ENCODE data around the gene HTR2B.
"Not testable (repeated sequence)": the region's sequence is repeated elsewhere in the genome, so short reads cannot be mapped to it uniquely, and the experiment has no call there.

The HTR2B gene

GRCh38 chr2:231132129-231132528, 7.3 kb upstream of the HTR2B start:
- DNase-seq: no peak

- no peak for DNase-seq
Measured at GRCh38 chr2:231130336-231131056, 5.7 kb upstream of the HTR2B start.

GRCh38 chr2:231129216-231129615, 4.4 kb upstream of the HTR2B start:
- no peak for DNase-seq

GRCh38 chr2:231128541-231128940, 3.7 kb upstream of the HTR2B start:
- DNase-seq: no peak

GRCh38 chr2:231127936-231128335, 3.1 kb upstream of the HTR2B start:
- no peak for DNase-seq

GRCh38 chr2:231127480-231127879, 2.6 kb upstream of the HTR2B start:
- no peak for DNase-seq

- DNase-seq: no peak
Measured at GRCh38 chr2:231126123-231126522, 1.3 kb upstream of the HTR2B start.

GRCh38 chr2:231123362-231123898, 1.4 kb downstream of the HTR2B start:
- DNase-seq: no peak

GRCh38 chr2:231118614-231118942, 6.3 kb downstream of the HTR2B start:
- no peak for DNase-seq

- no peak for DNase-seq
Measured at GRCh38 chr2:231117922-231118613, 6.8 kb downstream of the HTR2B start.

GRCh38 chr2:231117148-231117547, 7.7 kb downstream of the HTR2B start:
- no peak for DNase-seq

- DNase-seq: no peak
Measured at GRCh38 chr2:231115651-231116050, 9.2 kb downstream of the HTR2B start.

- DNase-seq: no peak
Measured at GRCh38 chr2:231113489-231113888, 11.4 kb downstream of the HTR2B start.

GRCh38 chr2:231111987-231112386, 12.9 kb downstream of the HTR2B start:
- no peak for DNase-seq

- no peak for DNase-seq
Measured at GRCh38 chr2:231110551-231110950, 14.3 kb downstream of the HTR2B start.

- peak; percentile 37 to 42 for DNase-seq
Measured at GRCh38 chr2:231104115-231104713, 20.6 kb downstream of the HTR2B start.

GRCh38 chr2:231102772-231103171, 22.1 kb downstream of the HTR2B start:
- DNase-seq: no peak

GRCh38 chr2:231100990-231101389, 23.9 kb downstream of the HTR2B start:
- DNase-seq: no peak

- DNase-seq: not testable (repeated sequence)
Measured at GRCh38 chr2:231100321-231100720, 24.5 kb downstream of the HTR2B start.

- DNase-seq: no peak
Measured at GRCh38 chr2:231099918-231100317, 24.9 kb downstream of the HTR2B start.

- no peak for DNase-seq
Measured at GRCh38 chr2:231094736-231095346, 30.0 kb downstream of the HTR2B start.

- DNase-seq: no peak
Measured at GRCh38 chr2:231093933-231094332, 30.9 kb downstream of the HTR2B start.

GRCh38 chr2:231088754-231089153, 36.1 kb downstream of the HTR2B start:
- DNase-seq: no peak

GRCh38 chr2:231084565-231084964, 40.3 kb downstream of the HTR2B start:
- DNase-seq: no peak

All from stimulated activated CD4-positive, alpha-beta T cell treated with anti-CD3 and anti-CD28 coated beads, Interleukin-2, amount 100 ng/mL, for 48 hours (primary cell).